GM18858 (cell line): ENCODE measurements around the gene ACTN2.

Source experiments
- ATAC-seq: cut with Tn5 transposase; IDR thresholded peaks from one replicate; pipeline ENCODE4 v1.9.1; 2021; ENCODE audit not compliant: unreplicated experiment

ACTN2 gene

GRCh38 chr1:236812334-236813030 lies 126.2 kb downstream of the ACTN2 start:
- ATAC-seq = no peak
